Right cardiac atrium (tissue), 5 donors: Measurements from ENCODE around the gene KLHL25. TPM values are rescaled to one million over a fixed set of nuclear protein-coding genes. Genes with fewer than 3 reads are reported as not detected.

Experiments used
- microRNA-seq, 2 donors: library from miRNA; unstranded; fragments of <30 nt; microRNA quantifications; one replicate each; pipeline ENCODE4 v1.2.0, GENCODE V29; 2020 to 2021
- polyA plus RNA-seq: library from polyadenylated mRNA; stranded (reverse); fragments of 200-250 nt; gene quantifications from one replicate; pipeline ENCODE4 v1.2.3, GENCODE V29; 2013
- total RNA-seq, 4 donors: library from RNA; stranded (reverse); fragmentation: NEBNext Ultra II Directional; extraction: Animal tissue kit (Norgen Biotek cat#: 25700); gene quantifications; one replicate each; pipeline ENCODE4 v1.2.1, GENCODE V29; 2021
- donor health status: healthy with polysubstance abuse.
- donor health status: DM: no; HTN: yes; CAD: no.
- donor health status: DM: no; HTN: no; CAD: no.
- donor health status: DM: no; HTN: yes; CAD: no; lungs with severe emphysema.
- donor health status: DM: yes; HTN: yes; CAD: no.

Gene KLHL25
- total and polyA plus RNA-seq, 5 donors, result 3.4 to 6.6 (median 4.8) TPM

Small RNA genes lying within 50 kb of the gene (microRNA-seq; reads per million reads assigned to microRNA genes)
- gene MIR1276 (0 to 0.84 reads per million in 2 donors), gene MIR548AP (0 reads per million in 2 donors)
